ENCODE data around the gene KCNJ2.

The KCNJ2 gene

GRCh38 chr17:70158591-70158990 lies 10.7 kb upstream of the KCNJ2 start:
- DNase-seq (ENCODE audit: low read depth in 1 of 2, low spot score in 1 of 2), result no peak

- DNase-seq (ENCODE audit: low read depth in 1 of 2, low spot score in 1 of 2), result no peak
Observed at GRCh38 chr17:70159980-70160379, 9.4 kb upstream of the KCNJ2 start.

GRCh38 chr17:70161519-70161918 lies 7.8 kb upstream of the KCNJ2 start:
- DNase-seq (ENCODE audit: low read depth in 1 of 2, low spot score in 1 of 2), result no peak

- DNase-seq (ENCODE audit: low read depth in 1 of 2, low spot score in 1 of 2), result no peak
Observed at GRCh38 chr17:70165383-70165782, 3.9 kb upstream of the KCNJ2 start.

GRCh38 chr17:70166615-70167014 lies 2.7 kb upstream of the KCNJ2 start:
- no peak for DNase-seq (ENCODE audit: low read depth in 1 of 2, low spot score in 1 of 2)

- no peak for DNase-seq (ENCODE audit: low read depth in 1 of 2, low spot score in 1 of 2)
Observed at GRCh38 chr17:70168044-70168976, 1.0 kb upstream of the KCNJ2 start.

GRCh38 chr17:70169709-70170597 lies 621 bp downstream of the KCNJ2 start:
- no peak for DNase-seq (ENCODE audit: low read depth in 1 of 2, low spot score in 1 of 2)

GRCh38 chr17:70171159-70171558 lies 1.8 kb downstream of the KCNJ2 start:
- DNase-seq (ENCODE audit: low read depth in 1 of 2, low spot score in 1 of 2), result no peak

- DNase-seq (ENCODE audit: low read depth in 1 of 2, low spot score in 1 of 2), result no peak
Observed at GRCh38 chr17:70172449-70172848, 3.1 kb downstream of the KCNJ2 start.

- no peak for DNase-seq (ENCODE audit: low read depth in 1 of 2, low spot score in 1 of 2)
Observed at GRCh38 chr17:70172923-70173322, 3.6 kb downstream of the KCNJ2 start.

- no peak for DNase-seq (ENCODE audit: low read depth in 1 of 2, low spot score in 1 of 2)
Observed at GRCh38 chr17:70173681-70174080, 4.3 kb downstream of the KCNJ2 start.

GRCh38 chr17:70181376-70181775 lies 12.0 kb downstream of the KCNJ2 start:
- no peak for DNase-seq (ENCODE audit: low read depth in 1 of 2, low spot score in 1 of 2)

- no peak for DNase-seq (ENCODE audit: low read depth in 1 of 2, low spot score in 1 of 2)
Observed at GRCh38 chr17:70181866-70182265, 12.5 kb downstream of the KCNJ2 start.

- DNase-seq (ENCODE audit: low read depth in 1 of 2, low spot score in 1 of 2), result no peak
Observed at GRCh38 chr17:70183508-70183907, 14.2 kb downstream of the KCNJ2 start.

GRCh38 chr17:70184207-70184606 lies 14.9 kb downstream of the KCNJ2 start:
- DNase-seq (ENCODE audit: low read depth in 1 of 2, low spot score in 1 of 2), result no peak

GRCh38 chr17:70184770-70185169 lies 15.4 kb downstream of the KCNJ2 start:
- DNase-seq (ENCODE audit: low read depth in 1 of 2, low spot score in 1 of 2), result no peak

GRCh38 chr17:70185285-70185684 lies 16.0 kb downstream of the KCNJ2 start:
- DNase-seq (ENCODE audit: low read depth in 1 of 2, low spot score in 1 of 2), result no peak

- DNase-seq (ENCODE audit: low read depth in 1 of 2, low spot score in 1 of 2), result no peak
Observed at GRCh38 chr17:70187383-70187782, 18.1 kb downstream of the KCNJ2 start.

GRCh38 chr17:70190959-70191805 lies 21.9 kb downstream of the KCNJ2 start:
- DNase-seq (ENCODE audit: low read depth in 1 of 2, low spot score in 1 of 2), result no peak

GRCh38 chr17:70195091-70195490 lies 25.8 kb downstream of the KCNJ2 start:
- no peak for DNase-seq (ENCODE audit: low read depth in 1 of 2, low spot score in 1 of 2)

GRCh38 chr17:70201872-70202419 lies 32.6 kb downstream of the KCNJ2 start:
- DNase-seq (ENCODE audit: low read depth in 1 of 2, low spot score in 1 of 2), result no peak

Measured in activated CD4-positive, alpha-beta T cell treated with anti-CD3 and anti-CD28 coated beads, Interleukin-2, amount 50 U/mL, for 24 hours (primary cell).